ENCODE results near the gene KIF26A.

DNA sequence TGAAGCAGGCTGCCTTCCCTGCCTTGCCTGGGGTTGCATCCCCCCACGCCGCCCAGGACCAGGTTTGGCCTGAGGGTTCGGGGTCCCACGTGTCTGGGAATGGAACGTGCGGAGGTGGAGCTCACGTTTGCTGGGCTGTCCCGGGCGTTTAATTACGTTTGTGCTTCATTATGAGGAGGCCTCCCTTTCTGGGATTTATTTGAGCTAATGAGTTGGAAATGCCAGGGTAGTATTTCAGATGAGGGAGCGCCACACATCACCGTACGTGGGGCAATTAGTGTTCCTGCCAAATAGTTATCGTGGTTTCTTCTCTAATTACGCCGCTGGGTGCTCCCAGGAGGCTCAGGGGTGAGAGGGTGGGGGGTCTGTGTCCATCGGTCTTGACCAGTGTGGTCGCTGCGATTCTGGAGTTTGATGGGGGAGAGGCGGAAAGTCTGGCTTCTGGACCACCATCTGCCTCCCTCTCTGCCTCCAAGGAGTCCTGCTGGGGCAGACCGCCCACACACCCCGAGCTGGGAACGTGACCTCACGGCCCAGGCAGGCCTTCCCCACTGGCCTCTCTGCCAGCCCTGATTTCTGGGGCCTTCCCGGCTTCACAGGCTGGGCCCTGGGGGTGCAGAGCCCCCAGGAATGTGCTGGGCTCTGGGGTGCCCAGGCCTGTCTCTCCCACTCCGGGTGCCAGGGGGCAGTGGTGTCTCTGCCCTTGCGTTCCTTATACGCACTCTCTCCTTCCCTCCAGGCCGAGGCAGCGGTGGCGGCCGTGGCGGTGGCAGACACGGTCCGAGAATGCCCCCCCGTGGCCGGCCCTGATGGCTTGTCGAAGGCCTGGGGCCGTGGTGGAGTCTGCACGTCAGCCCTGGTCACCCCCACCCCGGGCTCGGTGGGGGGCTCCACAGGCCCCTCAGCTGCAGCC is 18.9 kb downstream of the KIF26A start:
- TF ChIP-seq, protein P1, sequence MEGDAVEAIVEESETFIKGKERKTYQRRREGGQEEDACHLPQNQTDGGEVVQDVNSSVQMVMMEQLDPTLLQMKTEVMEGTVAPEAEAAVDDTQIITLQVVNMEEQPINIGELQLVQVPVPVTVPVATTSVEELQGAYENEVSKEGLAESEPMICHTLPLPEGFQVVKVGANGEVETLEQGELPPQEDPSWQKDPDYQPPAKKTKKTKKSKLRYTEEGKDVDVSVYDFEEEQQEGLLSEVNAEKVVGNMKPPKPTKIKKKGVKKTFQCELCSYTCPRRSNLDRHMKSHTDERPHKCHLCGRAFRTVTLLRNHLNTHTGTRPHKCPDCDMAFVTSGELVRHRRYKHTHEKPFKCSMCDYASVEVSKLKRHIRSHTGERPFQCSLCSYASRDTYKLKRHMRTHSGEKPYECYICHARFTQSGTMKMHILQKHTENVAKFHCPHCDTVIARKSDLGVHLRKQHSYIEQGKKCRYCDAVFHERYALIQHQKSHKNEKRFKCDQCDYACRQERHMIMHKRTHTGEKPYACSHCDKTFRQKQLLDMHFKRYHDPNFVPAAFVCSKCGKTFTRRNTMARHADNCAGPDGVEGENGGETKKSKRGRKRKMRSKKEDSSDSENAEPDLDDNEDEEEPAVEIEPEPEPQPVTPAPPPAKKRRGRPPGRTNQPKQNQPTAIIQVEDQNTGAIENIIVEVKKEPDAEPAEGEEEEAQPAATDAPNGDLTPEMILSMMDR (conservative IDR thresholded peaks at IDR 0.05) = peak; percentile 52; the same call in 1 of the 2 replicates
- no peak for TF ChIP-seq ZFX (IDR thresholded peaks at IDR 0.05)
